PC-9 (cell line): Measurements from ENCODE around the gene SART3. TPM values are rescaled to one million over a fixed set of nuclear protein-coding genes. Genes with fewer than 3 reads are reported as not detected.
A peak's percentile ranks its signal among the peaks of the same experiment; 100 is the strongest.

Experiments
- BruUV-seq: library from RNA; stranded (reverse); fragments of 400-500 nt; replicated peaks from 2 replicates; lab custom pipeline; 2021; lab: Mats Ljungman, UMichigan
- CTCF ChIA-PET: fragments of 300-600 bp; sonication (Branson Sonifier 250); formaldehyde crosslinking; loops from one replicate; lab custom pipeline; 2022; ENCODE audit warnings: antibody characterized with exemption; lab: Charles Lee
- POLR2A ChIA-PET: fragments of 300-600 bp; sonication (Branson Sonifier 250); formaldehyde crosslinking; loops from one replicate; lab custom pipeline; 2022; ENCODE audit warnings: antibody characterized with exemption; ENCODE audit not compliant: unreplicated experiment; lab: Charles Lee
- DNase-seq, 2 experiments: peaks; one replicate each; pipeline versions ENCODE4 v3.0.0 to v3.0.0-alpha.2; 2015 to 2022; ENCODE audit warnings: mixed read lengths in 1 of 2
- H2AFZ ChIP-seq: fragments of 200-600 bp; sonication (generic); 2 replicates; pipeline ENCODE4 v1.8.1; 2017; ENCODE audit warnings: antibody characterized with exemption
- H3F3A ChIP-seq: fragments of 200-600 bp; sonication (generic); 2 replicates; pipeline ENCODE4 v1.8.1; 2017; ENCODE audit warnings: antibody characterized with exemption, mild to moderate bottlenecking, low read depth; ENCODE audit not compliant: insufficient read depth
- H3K27ac ChIP-seq: fragments of 200-600 bp; sonication (generic); 2 replicates; pipeline ENCODE4 v1.6.1; 2016; ENCODE audit warnings: mixed run types
- H3K27me3 ChIP-seq: fragments of 200-600 bp; sonication (generic); 2 replicates; pipeline ENCODE4 v1.6.1; 2016; ENCODE audit warnings: low read depth, mixed run types; ENCODE audit not compliant: insufficient read depth
- H3K36me3 ChIP-seq: fragments of 200-600 bp; sonication (generic); 2 replicates; pipeline ENCODE4 v1.6.1; 2016; ENCODE audit warnings: low read depth, mixed run types
- H3K4me1 ChIP-seq: fragments of 200-600 bp; sonication (generic); replicated peaks from 2 replicates; pipeline ENCODE4 v1.6.1; 2016; ENCODE audit warnings: mixed run types; ENCODE audit not compliant: insufficient read depth
- H3K4me2 ChIP-seq: fragments of 200-600 bp; sonication (generic); 2 replicates; pipeline ENCODE4 v1.6.1; 2017; ENCODE audit warnings: mixed run types
- H3K4me3 ChIP-seq: fragments of 200-600 bp; sonication (generic); 2 replicates; pipeline ENCODE4 v1.6.1; 2016; ENCODE audit warnings: mixed run types
- H3K79me2 ChIP-seq: fragments of 200-600 bp; sonication (generic); 2 replicates; pipeline ENCODE4 v1.6.1; 2017; ENCODE audit warnings: low read depth, mixed run types
- H3K9me2 ChIP-seq: fragments of 200-600 bp; sonication (generic); 2 replicates; pipeline ENCODE4 v1.8.1; 2017; ENCODE audit warnings: mild to moderate bottlenecking; ENCODE audit not compliant: insufficient read depth
- H3K9me3 ChIP-seq: fragments of 200-600 bp; sonication (generic); 2 replicates; pipeline ENCODE4 v1.8.1; 2016; ENCODE audit warnings: low read depth; ENCODE audit not compliant: insufficient read depth
- H4K20me1 ChIP-seq: fragments of 200-600 bp; sonication (generic); 2 replicates; pipeline ENCODE4 v1.8.1; 2017; ENCODE audit not compliant: insufficient read depth
- EZH2 ChIP-seq: fragments of 200-600 bp; sonication (generic); IDR thresholded peaks from 2 replicates; pipeline ENCODE4 v1.8.0; 2017; ENCODE audit warnings: antibody characterized with exemption, low read depth
- intact Hi-C: fragments of 100-400 bp; cut with micrococcal nuclease; formaldehyde crosslinking; loops from one replicate; pipeline ENCODE4 v1.10.0; 2022; ENCODE audit not compliant: unreplicated experiment
- total RNA-seq: library from RNA; stranded (reverse); gene quantifications from 2 replicates; pipeline ENCODE4 v1.2.3, GENCODE V29; 2021
- TF ChIP-seq, protein P1 (sequence below): fragments of 200-600 bp; sonication (generic); conservative IDR thresholded peaks from 2 replicates; pipeline ENCODE4 v1.6.1; 2017; ENCODE audit warnings: mixed run types, antibody characterized with exemption, mild to moderate bottlenecking, moderate library complexity

The SART3 gene
- total RNA-seq, 1 experiment from 2014 or later: 49.3 TPM

GRCh38 chr12:108482717-108483212 is 78.2 kb downstream of the SART3 start:
- intact Hi-C loops: no loop called here
- DNase-seq: peak in 1 of 2 experiments; percentile 17
- H3K4me3 ChIP-seq: no peak overlapping the region

DNA sequence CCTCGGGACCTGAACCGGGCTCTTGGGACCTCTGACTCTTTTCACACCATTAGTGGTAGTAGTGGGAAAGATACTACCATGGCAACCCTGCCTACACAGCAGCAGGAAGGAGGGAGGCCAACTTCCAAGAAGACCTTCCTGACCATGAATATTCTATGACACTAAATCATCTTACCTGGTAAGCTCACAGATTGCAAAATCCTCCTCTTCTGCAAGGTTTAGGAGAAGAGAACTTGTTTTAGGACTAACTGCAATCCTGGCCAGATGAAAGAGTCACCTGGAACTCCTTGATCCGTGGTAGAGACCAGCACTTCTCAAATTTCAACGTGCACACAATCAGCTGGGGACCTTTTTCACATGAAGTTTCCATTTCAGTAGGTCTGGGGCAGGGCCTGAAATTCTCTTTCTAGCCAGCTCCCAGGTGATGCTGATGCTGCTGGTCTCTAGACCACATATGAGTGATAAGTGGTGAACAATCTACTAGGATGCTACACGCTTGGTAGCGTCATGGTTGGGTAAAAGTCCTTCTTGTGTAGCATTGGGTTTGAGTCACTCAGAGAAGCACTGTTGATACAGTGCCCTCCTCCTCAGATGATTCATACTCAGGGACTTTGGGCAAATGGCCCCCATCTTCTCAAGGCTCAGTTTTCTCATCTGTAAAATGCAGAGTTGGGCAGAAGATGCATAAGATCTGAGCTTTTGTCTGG is 81.5 kb downstream of the SART3 start:
- no peak for TF ChIP-seq EZH2
- TF ChIP-seq, protein P1, sequence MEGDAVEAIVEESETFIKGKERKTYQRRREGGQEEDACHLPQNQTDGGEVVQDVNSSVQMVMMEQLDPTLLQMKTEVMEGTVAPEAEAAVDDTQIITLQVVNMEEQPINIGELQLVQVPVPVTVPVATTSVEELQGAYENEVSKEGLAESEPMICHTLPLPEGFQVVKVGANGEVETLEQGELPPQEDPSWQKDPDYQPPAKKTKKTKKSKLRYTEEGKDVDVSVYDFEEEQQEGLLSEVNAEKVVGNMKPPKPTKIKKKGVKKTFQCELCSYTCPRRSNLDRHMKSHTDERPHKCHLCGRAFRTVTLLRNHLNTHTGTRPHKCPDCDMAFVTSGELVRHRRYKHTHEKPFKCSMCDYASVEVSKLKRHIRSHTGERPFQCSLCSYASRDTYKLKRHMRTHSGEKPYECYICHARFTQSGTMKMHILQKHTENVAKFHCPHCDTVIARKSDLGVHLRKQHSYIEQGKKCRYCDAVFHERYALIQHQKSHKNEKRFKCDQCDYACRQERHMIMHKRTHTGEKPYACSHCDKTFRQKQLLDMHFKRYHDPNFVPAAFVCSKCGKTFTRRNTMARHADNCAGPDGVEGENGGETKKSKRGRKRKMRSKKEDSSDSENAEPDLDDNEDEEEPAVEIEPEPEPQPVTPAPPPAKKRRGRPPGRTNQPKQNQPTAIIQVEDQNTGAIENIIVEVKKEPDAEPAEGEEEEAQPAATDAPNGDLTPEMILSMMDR: no peak
- Histone ChIP-seq H3F3A (no peaks in the 10 kb centered on the region), H3K4me2 (no peak overlapping the region), H3K36me3 (no peaks in the 10 kb centered on the region), H3K4me3 (no peak overlapping the region), H4K20me1 (no peaks in the 10 kb centered on the region), H2AFZ (no peak overlapping the region), H3K4me1 (no peaks in the 10 kb centered on the region), H3K9me2 (no peaks in the 10 kb centered on the region), H3K27ac (no peak overlapping the region), H3K27me3 (peaks cover 68% of the 10 kb centered on the region), H3K79me2 (no peaks in the 10 kb centered on the region), H3K9me3 (no peaks in the 10 kb centered on the region)
- POLR2A ChIA-PET: no interaction called here
- intact Hi-C loops: no loop called here
- DNase-seq: no peak
- no TSS peak for BruUV-seq
- CTCF ChIA-PET: no interaction called here

More at GRCh38 chr12:108482717-108483212, 78.2 kb downstream of the SART3 start:
- Histone ChIP-seq H3K4me2 (no peak overlapping the region), H3K36me3 (no peaks in the 10 kb centered on the region), H4K20me1 (no peaks in the 10 kb centered on the region), H3K27me3 (peaks cover 60% of the 10 kb centered on the region), H2AFZ (no peak overlapping the region), H3K27ac (no peak overlapping the region), H3K9me3 (no peaks in the 10 kb centered on the region), H3F3A (no peaks in the 10 kb centered on the region), H3K4me1 (no peaks in the 10 kb centered on the region), H3K9me2 (no peaks in the 10 kb centered on the region), H3K79me2 (no peaks in the 10 kb centered on the region)
- ChIA-PET CTCF (interaction anchor here (0.5 kb wide), 1 partner anchor 676 kb away, joined by 12 read pairs; no protein-coding TSS in a partner anchor), POLR2A (no interaction called here)
- BruUV-seq: no TSS peak
- no peak for TF ChIP-seq EZH2
- TF ChIP-seq, protein P1: no peak

- TF ChIP-seq, protein P1: no peak
- no peak for TF ChIP-seq EZH2
- Histone ChIP-seq H2AFZ (no peak overlapping the region), H3K79me2 (no peaks in the 10 kb centered on the region), H3K9me2 (no peaks in the 10 kb centered on the region), H3F3A (no peaks in the 10 kb centered on the region), H3K27ac (no peak overlapping the region), H3K9me3 (no peaks in the 10 kb centered on the region), H3K4me1 (no peaks in the 10 kb centered on the region), H3K4me3 (no peak overlapping the region), H4K20me1 (no peaks in the 10 kb centered on the region), H3K36me3 (no peaks in the 10 kb centered on the region), H3K27me3 (peaks cover 71% of the 10 kb centered on the region), H3K4me2 (no peak overlapping the region)
- BruUV-seq: no TSS peak
- ChIA-PET POLR2A (no interaction called here), CTCF (no interaction called here)
- no peak for DNase-seq
- intact Hi-C loops: no loop called here
Measured at GRCh38 chr12:108478611-108479206, 82.3 kb downstream of the SART3 start.
